LHCN-M2 (cell line): Measurements from ENCODE around the gene PLA2G3. TPM values are rescaled to one million over a fixed set of nuclear protein-coding genes. Genes with fewer than 3 reads are reported as not detected.
"Not testable (repeated sequence)": the region's sequence is repeated elsewhere in the genome, so short reads cannot be mapped to it uniquely, and the experiment has no call there.

Experiments
- DNase-seq: peaks from one replicate; pipeline ENCODE4 v3.0.0-alpha.2; 2012; ENCODE audit warnings: low read depth
- total RNA-seq: library from RNA; depleted of rRNA; stranded (reverse); fragments of >200 nt; gene quantifications from 2 replicates; pipeline ENCODE4 v1.2.3, GENCODE V29; 2014

Gene PLA2G3
- total RNA-seq, 1 experiment from 2014 or later: not detected

- DNase-seq: no peak
Observed at GRCh38 chr22:31099841-31100761, 40.2 kb downstream of the PLA2G3 start.

DNA sequence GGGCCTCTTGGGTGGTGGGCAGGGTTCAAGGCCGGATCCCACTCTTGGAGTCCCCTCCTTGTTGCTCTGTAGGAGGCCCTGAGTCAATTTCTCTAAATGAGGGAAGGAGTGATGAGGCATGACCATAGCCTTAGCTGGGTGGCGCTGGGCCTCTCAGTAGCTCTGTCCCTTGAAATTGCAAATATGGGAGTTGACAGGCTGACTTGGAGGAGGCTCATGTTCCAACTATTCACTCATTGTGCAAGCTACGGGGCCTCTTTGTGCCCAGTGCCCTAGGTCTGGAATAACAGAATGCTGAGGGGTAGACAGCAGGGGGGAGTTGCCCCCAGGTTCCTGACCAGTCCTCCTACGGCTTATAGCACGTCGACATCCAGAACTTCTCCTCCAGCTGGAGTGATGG lies 40.9 kb downstream of the PLA2G3 start:
- no peak for DNase-seq

- no peak for DNase-seq
Observed at GRCh38 chr22:31098632-31099110, 41.6 kb downstream of the PLA2G3 start.

GRCh38 chr22:31097941-31098631 lies 42.2 kb downstream of the PLA2G3 start:
- DNase-seq: no peak

GRCh38 chr22:31097539-31097938 lies 42.8 kb downstream of the PLA2G3 start:
- DNase-seq: not testable (repeated sequence)

DNA sequence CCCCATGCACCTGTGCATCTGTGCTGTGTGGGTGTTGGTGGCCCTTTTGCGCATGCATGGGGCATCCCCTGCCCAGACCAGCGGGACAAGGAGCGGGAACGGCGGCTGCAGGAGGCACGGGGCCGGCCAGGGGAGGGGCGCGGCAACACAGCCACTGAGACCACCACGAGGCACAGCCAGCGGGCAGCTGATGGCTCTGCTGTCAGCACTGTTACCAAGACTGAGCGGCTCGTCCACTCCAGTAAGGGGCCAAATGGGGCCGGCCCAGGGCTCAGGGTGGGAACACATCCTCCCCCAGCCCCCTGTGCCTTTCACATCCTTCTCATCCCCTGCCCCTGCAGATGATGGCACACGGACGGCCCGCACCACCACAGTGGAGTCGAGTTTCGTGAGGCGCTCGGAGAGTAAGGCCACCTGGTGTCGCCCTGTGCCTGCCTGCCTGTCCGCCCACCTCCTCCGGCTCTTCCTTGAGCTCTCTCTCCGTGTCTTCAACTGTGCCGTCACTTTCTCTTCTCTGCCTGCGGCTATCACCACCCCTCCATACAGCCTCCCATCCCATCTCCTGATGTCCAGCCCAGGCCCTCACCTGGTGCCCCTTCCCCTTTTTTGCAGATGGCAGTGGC lies 43.5 kb downstream of the PLA2G3 start:
- DNase-seq: no peak

- no peak for DNase-seq
Observed at GRCh38 chr22:31095637-31096249, 44.6 kb downstream of the PLA2G3 start.

GRCh38 chr22:31094741-31095140 lies 45.6 kb downstream of the PLA2G3 start:
- DNase-seq: no peak

GRCh38 chr22:31094021-31094551 lies 46.2 kb downstream of the PLA2G3 start:
- no peak for DNase-seq

GRCh38 chr22:31093086-31093850 lies 47.0 kb downstream of the PLA2G3 start:
- DNase-seq: no peak

GRCh38 chr22:31092161-31092560 lies 48.1 kb downstream of the PLA2G3 start:
- no peak for DNase-seq

DNA sequence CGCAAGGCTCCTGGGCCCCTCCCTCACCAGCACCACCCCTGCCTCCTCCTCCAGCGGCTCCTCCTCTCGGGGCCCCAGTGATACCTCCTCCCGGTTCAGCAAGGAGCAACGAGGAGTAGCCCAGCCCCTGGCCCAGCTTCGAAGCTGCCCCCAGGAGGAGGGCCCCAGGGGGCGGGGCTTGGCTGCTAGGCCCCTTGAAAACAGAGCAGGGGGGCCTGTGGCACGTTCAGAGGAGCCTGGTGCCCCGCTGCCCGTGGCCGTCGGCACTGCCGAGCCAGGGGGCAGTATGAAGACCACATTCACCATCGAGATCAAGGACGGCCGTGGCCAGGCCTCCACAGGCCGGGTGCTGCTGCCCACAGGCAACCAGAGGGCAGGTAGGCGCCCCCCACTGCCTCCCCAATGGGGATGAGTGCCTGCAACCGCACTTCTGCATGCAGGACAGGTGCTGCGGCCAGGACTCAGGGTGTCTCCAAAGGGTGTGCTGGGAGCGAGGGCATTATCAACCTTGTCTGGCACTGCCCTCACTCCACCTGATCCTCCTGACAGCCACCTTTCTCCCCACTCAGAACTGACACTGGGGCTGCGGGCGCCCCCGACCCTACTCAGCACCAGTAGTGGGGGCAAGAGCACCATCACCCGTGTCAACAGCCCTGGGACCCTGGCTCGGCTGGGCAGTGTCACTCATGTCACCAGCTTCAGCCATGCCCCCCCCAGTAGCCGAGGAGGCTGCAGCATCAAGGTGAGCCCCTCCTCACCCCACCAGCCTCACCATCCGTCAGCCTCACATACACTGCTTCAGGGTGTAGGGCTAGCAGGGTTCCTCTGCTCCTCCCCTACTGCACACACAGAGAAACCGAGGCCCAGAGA lies 49.0 kb downstream of the PLA2G3 start:
- no peak for DNase-seq

GRCh38 chr22:31090217-31091085 lies 49.9 kb downstream of the PLA2G3 start:
- no peak for DNase-seq

DNA sequence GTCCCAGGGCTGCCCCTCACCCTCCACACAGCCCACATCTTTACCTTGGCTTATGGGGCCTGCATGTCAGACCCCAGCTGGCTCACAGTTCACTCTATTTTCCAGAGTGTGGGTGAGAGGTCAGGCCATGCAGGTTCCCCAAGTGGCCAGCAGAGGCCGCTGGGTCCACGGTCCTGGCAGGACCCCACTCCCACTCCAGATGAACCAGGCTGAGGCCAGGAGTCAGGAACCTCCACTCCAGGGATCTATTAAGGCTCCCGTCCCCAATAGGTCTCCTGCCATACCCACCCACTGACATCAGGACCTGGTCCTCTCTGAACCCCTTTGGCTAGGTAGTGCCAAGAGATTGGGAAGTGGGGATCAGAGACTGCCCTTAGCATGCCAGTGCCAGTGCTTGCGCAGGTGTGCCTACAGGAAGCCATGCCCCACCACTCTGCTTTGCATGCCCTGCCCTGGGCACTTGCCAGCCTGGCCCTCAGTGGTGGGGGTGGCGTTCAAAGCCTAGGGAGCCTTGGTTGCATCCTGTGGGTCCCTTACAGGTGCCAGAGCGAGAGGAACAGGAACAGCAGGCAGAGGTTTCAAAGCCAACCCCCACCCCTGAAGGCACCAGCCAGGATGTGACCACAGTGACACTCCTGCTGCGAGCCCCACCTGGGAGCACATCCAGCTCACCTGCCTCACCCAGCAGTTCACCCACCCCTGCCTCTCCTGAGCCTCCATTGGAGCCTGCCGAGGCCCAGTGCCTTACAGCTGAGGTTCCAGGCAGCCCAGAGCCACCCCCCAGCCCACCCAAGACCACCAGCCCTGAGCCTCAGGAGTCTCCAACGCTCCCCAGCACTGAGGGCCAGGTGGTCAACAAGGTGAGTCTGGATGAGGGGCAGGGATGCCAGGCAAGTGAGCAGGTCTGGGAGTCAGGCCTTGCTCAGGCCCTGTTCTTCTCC lies 50.9 kb downstream of the PLA2G3 start:
- no peak for DNase-seq

DNA sequence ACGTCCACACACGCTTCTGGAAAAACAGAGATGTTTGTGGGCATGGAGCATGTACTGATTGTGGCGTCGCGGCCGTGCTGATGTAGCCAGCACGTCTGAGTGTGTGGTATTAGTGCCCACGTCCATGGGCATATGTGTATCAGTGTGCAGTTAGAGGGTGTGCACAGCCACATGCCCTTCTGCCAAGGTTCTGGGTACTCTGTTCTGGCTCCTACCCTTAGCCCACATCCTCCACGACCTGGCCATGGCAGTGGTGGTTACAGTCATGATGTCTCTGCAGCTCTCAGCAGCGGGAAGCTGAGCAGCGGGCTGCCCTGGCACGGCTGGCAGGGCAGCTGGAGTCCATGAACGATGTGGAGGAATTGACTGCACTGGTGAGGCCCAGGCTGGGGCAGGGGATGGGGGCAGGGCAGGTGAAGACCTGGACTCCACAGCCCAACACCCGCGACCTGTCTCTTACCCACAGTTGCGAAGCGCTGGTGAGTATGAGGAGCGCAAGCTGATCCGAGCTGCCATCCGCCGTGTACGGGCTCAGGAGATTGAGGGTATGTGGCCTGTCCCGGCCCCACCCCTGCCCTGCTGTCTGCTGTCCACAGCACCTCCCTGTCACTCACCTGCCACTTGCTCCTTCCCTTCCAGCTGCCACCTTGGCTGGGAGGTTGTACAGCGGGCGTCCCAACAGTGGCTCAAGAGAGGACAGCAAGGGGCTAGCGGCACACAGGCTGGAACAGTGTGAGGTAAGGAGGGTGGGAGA lies 51.9 kb downstream of the PLA2G3 start:
- no peak for DNase-seq

- DNase-seq: no peak
Observed at GRCh38 chr22:31087744-31088215, 52.5 kb downstream of the PLA2G3 start.
